NCI-H526 (cell line): Measurements from ENCODE around the gene THSD7A.

Experiments used
- DNase-seq, 2 experiments: peaks; one replicate each; lab custom pipeline; 2025; lab: John Stamatoyannopoulos, UW

Gene THSD7A

GRCh38 chr7:11817111-11817740, 14.8 kb downstream of the THSD7A start:
- no peak for DNase-seq

- DNase-seq: no peak
Observed at GRCh38 chr7:11811709-11812108, 20.3 kb downstream of the THSD7A start.

GRCh38 chr7:11810043-11810625, 21.9 kb downstream of the THSD7A start:
- DNase-seq: no peak

- DNase-seq: no peak
Observed at GRCh38 chr7:11807000-11807399, 25.0 kb downstream of the THSD7A start.

- DNase-seq: no peak
Observed at GRCh38 chr7:11804621-11805020, 27.4 kb downstream of the THSD7A start.

- DNase-seq: no peak
Observed at GRCh38 chr7:11795231-11795630, 36.8 kb downstream of the THSD7A start.

- peak; percentile 46 to 54 for DNase-seq
Observed at GRCh38 chr7:11792166-11792565, 39.8 kb downstream of the THSD7A start.

GRCh38 chr7:11788568-11788967, 43.4 kb downstream of the THSD7A start:
- DNase-seq: no peak

- no peak for DNase-seq
Observed at GRCh38 chr7:11787534-11787933, 44.5 kb downstream of the THSD7A start.

GRCh38 chr7:11786186-11786585, 45.8 kb downstream of the THSD7A start:
- no peak for DNase-seq

- no peak for DNase-seq
Observed at GRCh38 chr7:11784769-11785536, 47.0 kb downstream of the THSD7A start.

- DNase-seq: no peak
Observed at GRCh38 chr7:11779864-11780674, 51.9 kb downstream of the THSD7A start.

GRCh38 chr7:11776039-11776438, 56.0 kb downstream of the THSD7A start:
- DNase-seq: no peak

GRCh38 chr7:11775401-11775800, 56.6 kb downstream of the THSD7A start:
- no peak for DNase-seq

- no peak for DNase-seq
Observed at GRCh38 chr7:11768263-11768662, 63.7 kb downstream of the THSD7A start.

- no peak for DNase-seq
Observed at GRCh38 chr7:11767148-11767547, 64.8 kb downstream of the THSD7A start.

GRCh38 chr7:11760372-11760771, 71.6 kb downstream of the THSD7A start:
- DNase-seq: peak; percentile 89 to 90

- DNase-seq: no peak
Observed at GRCh38 chr7:11758627-11759111, 73.3 kb downstream of the THSD7A start.

GRCh38 chr7:11757153-11757552, 74.8 kb downstream of the THSD7A start:
- no peak for DNase-seq

GRCh38 chr7:11754933-11755332, 77.1 kb downstream of the THSD7A start:
- no peak for DNase-seq

- DNase-seq: no peak
Observed at GRCh38 chr7:11754123-11754522, 77.9 kb downstream of the THSD7A start.

GRCh38 chr7:11753433-11753832, 78.6 kb downstream of the THSD7A start:
- no peak for DNase-seq
